GM18519 (cell line): Measurements from ENCODE around the gene GPR35.
"Not testable (repeated sequence)": the region's sequence is repeated elsewhere in the genome, so short reads cannot be mapped to it uniquely, and the experiment has no call there.

ENCODE experiments used
- ATAC-seq: cut with Tn5 transposase; IDR thresholded peaks from one replicate; pipeline ENCODE4 v1.9.1; 2021; ENCODE audit warnings: mild to moderate bottlenecking, moderate library complexity; ENCODE audit not compliant: unreplicated experiment, low FRiP score

The GPR35 gene

GRCh38 chr2:240650254-240650965, 25.1 kb downstream of the GPR35 start:
- no peak for ATAC-seq

GRCh38 chr2:240651185-240651584, 25.9 kb downstream of the GPR35 start:
- no peak for ATAC-seq

GRCh38 chr2:240655931-240656886, 30.9 kb downstream of the GPR35 start:
- ATAC-seq: no peak

GRCh38 chr2:240659883-240660282, 34.6 kb downstream of the GPR35 start:
- ATAC-seq: not testable (repeated sequence)

- no peak for ATAC-seq
These were observed 37.4 kb downstream of the GPR35 start for GRCh38 chr2:240662681-240663080.

- no peak for ATAC-seq
These were observed 38.4 kb downstream of the GPR35 start for GRCh38 chr2:240663546-240664190.

GRCh38 chr2:240664622-240665021, 39.3 kb downstream of the GPR35 start:
- ATAC-seq: no peak

GRCh38 chr2:240670402-240670801, 45.1 kb downstream of the GPR35 start:
- no peak for ATAC-seq

- no peak for ATAC-seq
These were observed 45.7 kb downstream of the GPR35 start for GRCh38 chr2:240670950-240671349.

GRCh38 chr2:240672076-240672700, 46.9 kb downstream of the GPR35 start:
- no peak for ATAC-seq

- no peak for ATAC-seq
These were observed 47.5 kb downstream of the GPR35 start for GRCh38 chr2:240672701-240673190.

GRCh38 chr2:240674461-240675184, 49.3 kb downstream of the GPR35 start:
- not testable (repeated sequence) for ATAC-seq

GRCh38 chr2:240675345-240675744, 50.1 kb downstream of the GPR35 start:
- ATAC-seq: not testable (repeated sequence)

GRCh38 chr2:240678043-240678442, 52.8 kb downstream of the GPR35 start:
- ATAC-seq: not testable (repeated sequence)

GRCh38 chr2:240678909-240679308, 53.6 kb downstream of the GPR35 start:
- ATAC-seq: not testable (repeated sequence)

- not testable (repeated sequence) for ATAC-seq
These were observed 54.9 kb downstream of the GPR35 start for GRCh38 chr2:240680185-240680584.
